ENCODE results near the gene KIF11.
A peak's percentile ranks its signal among the peaks of the same experiment; 100 is the strongest.

KIF11 gene

DNA sequence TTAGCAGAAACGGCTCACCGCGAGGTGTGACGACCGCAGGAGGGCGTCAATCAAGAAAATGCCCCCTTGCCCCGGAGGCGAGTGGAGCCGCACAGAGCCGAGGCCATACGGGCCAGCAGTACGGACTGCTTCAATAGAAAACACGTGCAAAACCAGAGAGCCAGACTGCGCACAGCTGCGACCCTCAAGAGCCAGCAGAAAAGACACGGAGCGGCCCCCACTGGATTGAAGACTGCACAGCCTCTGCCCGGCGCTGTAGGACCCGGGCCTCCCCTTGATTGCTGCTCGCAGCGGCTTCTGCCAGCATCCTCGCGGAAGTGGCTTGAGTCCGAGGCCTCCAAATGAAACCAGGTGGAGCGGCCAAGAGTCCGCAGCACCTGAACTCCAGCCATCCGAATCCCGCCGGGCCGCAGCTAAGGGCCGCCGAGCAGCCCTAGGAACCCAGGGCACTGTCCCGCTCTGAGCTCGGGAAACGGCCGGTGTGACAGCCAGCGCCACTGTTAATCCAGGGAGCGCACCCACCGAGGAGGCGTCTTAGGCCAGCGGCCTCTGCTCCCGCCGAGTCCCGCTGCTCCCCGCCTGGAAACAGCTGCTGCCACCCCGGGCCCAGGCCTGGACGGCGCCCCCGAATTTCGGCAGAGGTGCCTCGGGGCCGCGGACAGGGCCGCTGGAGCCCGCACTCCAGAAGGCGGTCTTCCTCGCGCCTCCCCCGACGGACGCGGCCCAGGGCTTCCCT is 96.2 kb downstream of the KIF11 start:
- DNase-seq: no peak

DNA sequence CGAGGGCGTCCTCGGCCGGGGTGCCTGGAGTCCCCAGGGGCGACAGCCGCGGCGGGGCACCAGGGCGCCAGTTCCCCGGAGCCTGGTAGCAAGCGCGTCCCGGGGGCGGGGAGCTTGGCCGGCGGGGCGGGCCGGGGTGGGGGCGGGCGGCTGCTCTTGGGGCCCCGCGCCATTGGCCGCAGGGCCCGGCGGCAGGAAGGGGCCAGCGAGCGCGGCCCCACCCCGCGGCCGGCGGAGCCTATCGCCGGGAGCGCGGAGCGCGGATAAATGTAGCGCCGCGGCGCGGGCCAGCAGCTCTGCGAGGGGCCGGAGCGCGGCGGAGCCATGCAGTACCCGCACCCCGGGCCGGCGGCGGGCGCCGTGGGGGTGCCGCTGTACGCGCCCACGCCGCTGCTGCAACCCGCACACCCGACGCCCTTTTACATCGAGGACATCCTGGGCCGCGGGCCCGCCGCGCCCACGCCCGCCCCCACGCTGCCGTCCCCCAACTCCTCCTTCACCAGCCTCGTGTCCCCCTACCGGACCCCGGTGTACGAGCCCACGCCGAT is 96.8 kb downstream of the KIF11 start, which contains the start of gene HHEX:
HHEX (plus strand) TSS at position 293 of the 548 bp plus-strand sequence; CDS start at position 325, 32 bp downstream.
- no peak for DNase-seq

DNA sequence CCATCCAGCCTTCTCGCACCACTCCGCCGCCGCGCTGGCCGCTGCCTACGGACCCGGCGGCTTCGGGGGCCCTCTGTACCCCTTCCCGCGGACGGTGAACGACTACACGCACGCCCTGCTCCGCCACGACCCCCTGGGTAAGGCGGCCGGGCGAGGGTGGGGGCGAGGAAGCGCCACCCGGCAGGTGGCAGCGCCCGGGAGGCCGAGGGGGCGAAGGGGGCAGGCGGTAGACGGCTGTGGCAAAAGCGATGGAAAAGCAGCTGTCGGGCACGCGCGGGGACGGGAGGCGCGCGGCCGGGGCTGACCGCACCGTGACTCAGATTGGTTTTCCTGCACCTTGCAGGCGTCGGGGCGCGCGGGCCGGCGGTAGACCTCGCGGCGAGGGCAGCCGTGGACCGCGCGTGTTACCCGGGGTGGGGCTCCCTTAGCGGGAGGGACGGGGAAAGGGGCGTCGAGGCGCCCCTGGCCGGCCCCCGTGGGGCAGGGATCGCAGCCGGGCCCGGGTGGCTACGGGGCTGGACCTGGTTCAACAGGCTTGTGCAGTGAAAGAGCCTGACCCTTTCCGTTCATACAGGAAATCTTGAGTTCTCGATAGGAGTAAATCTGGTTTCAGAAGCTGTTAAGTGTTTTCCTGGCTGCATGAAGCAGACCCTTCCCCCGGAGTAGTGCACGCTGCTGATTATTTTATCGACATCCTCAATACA is 97.4 kb downstream of the KIF11 start:
- DNase-seq: no peak

DNA sequence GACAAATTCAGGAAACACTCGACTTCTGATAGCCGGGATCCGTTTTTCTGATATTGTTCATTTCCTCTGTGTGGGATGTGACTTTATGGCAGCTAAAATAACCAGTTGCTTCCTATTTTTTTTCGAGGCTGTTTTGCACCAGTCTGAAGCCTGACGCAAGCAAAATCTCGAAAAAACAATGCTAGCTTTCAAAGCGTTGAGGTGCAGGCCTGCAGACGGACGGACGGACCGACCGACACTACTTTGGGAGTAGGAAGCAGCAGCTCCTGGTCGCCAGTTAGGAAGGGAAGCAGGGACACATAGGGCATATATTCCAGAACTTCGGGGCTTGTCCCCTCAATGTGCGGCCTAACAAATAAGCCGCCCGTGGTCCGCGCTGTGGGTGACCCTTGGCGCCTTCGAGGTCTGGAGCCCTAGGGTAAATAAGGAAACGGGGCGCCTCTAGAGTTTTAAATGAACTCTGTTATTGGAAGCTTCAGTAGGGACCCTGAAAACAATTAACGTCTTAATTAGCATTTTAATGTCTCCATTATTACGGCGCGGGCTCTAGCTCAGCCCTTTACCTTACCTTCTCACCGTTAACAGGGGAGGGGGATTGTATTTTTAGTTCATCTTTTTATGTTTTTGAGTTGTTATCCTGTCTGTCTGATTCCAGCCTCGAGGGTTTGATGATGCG is 98.1 kb downstream of the KIF11 start:
- no peak for DNase-seq

DNA sequence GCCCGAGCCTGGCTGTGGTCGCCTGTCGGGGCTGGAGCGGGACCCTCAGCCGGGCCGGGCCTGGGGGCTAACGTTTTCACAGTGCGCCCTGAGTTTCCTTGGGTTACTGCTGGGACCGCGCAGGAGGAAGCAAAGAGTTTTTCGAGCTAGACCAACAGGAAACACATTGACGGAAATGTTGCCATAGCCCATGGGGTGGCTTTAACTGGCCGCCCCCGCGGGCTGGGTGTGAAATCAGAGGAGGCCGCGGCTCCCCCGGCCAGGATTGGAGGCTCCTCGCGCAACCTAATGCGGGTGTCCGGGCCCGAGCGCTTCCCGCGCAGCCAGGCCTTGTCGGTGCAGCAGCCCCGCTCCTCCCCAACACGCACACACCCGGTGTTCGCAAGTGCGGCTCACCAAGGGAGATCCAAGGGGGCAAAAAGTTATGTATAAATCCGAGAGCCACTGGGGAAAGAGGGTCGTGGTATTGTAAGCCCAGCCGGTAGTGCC is 98.7 kb downstream of the KIF11 start:
- no peak for DNase-seq

DNA sequence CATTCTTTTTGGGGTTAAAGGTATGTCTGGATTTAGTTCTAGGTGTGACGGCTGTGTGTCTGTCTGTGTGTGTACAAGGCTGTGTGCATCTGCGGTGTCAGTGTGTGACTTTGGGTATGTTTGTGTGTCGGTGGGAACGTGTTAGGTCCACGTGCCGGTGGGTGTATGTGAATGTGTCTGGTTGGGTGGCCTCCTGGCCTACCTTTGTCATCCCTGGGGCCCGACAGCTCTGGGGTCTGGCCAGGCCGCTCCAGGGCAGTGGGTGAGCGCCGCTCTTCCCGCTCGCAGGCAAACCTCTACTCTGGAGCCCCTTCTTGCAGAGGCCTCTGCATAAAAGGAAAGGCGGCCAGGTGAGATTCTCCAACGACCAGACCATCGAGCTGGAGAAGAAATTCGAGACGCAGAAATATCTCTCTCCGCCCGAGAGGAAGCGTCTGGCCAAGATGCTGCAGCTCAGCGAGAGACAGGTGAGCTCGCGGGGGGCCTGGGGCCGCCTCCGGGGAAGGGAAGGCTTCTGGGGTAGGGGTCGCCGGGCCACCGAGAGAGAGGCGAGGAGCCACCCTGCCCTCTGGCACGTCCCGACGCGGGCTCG is 99.2 kb downstream of the KIF11 start:
- no peak for DNase-seq

DNA sequence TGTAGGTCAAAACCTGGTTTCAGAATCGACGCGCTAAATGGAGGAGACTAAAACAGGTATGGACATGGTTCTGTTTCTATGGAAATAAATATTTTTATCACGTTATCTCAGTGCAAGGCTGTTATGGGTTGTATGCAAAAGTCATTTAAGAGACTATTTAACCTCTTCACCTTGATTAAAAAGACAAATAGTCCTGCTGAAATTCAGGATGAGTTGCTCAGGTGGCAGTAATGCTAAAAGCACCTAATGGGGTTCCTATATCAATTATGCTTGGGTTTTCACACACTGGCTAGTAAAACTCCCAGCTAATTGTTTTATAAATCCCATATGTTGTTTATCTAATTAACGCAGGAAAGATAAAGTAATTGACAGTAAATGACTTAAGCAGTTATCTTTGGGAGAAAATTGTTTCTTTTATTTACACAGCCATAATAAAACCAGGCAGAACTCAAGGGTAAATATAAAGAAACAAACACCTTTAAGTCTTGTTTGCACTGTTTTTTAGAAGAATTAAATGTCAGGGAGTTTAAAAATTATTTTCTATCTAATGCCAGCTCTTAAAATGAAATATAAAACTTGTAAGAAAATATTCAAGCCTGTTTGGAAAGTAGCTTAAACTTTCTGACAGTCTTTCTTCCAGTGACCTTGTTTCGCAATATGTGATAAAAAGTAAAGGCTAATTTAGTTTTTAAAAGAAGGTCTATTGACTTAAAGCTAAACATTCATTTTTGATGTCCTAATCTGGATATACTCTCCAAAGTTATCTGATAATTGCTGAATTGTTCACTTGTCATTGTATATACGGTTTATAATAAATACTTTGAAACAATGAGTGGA is 100.0 kb downstream of the KIF11 start:
- peak; percentile 7 for DNase-seq

DNA sequence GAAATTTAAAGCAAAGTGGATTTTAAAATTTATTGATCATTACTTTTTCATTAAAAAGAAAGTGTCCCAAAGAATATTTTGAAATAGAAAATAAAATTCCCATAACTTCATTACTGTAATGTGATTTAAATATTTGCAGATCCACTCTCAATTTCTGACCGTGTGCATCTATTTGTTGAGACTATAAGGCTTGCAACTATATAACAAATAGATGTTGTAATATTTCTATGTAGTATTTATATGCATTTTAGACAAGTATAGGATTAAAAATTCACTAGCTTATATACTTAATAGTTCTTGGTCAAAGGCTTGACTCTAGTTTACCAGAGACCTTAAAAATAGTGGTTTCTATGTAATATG is 100.6 kb downstream of the KIF11 start:
- no peak for DNase-seq

DNA sequence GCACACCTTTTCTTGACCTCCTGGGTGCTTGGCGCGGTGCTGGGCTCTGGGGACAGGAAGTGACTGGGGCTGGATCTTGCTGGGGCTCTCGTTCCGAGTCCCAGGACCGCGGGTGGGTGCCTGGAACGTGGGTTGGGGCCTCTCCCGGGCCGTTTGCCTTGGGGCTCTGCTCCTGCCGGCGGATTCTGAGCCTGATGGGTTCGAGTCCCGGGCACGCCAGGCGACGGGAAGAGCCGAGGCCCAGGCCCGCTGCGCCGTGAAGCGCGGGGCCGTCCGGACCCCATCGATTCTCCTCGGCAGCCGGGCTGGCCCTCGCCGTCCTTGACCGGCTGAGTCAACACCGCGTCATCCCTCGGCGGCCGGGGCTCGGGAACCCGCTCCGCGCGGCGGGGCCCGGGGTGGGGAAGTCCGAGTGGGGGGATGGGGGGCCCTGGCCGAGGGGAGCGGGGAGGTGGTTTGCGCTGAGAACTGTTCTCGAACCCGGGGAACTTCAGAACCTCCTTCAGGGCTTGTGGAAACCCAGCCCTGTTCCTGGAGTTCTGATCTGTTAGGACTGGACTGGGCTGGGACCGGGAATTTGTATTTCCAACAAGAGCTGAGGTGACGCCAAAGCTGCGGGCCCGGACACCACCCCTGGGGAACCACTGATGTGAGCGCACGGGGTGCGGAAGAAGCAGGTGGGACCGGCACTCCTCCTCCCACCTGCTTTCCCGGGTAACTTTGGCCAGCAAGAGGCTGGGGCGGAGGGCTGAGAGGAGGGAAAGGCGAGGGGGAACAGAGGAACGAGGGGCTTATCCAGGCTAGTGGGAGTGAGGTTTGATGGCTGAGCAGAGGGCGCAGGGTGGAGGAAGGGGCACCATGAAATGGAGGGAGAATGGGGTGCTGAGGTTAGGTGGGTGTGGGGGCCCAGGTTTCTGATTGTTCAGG is 103.0 kb downstream of the KIF11 start:
- DNase-seq: no peak

DNA sequence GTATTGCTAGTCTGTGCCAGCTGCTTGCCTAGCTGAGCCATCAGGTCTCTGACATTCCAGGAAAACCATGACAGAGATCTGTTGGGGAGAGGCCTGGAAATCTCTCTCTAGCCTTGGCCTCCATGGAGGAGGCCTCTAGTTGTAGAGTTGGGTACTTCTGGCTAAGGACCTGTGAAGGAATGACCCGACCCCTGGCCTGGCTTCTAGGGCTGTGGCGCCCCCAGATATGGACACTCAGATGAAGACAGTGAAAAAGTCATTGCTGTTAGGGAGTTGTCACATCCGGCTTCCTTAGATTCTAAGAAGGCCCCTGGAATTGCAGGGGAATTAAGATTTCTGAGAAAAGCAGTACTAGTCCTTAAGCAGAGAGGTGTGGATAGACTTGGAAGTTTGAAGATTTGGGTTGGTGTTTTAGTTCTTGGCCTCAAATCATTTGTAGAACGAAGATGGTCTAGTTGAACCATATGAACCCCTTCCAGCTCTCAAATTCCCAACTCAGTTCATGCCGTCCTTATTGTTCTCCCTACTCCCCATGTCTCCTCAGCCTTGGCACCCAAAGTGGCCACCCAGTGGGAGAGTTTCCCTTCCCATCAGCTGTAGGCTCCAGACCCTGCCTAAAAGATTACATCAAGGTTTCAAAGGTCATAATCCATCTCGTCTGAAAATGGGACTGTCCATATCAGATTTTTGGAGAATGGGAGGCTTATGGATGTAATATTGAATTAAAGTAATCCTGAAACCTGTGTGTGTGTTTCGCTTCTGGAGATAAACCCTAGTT is 103.9 kb downstream of the KIF11 start:
- no peak for DNase-seq

DNA sequence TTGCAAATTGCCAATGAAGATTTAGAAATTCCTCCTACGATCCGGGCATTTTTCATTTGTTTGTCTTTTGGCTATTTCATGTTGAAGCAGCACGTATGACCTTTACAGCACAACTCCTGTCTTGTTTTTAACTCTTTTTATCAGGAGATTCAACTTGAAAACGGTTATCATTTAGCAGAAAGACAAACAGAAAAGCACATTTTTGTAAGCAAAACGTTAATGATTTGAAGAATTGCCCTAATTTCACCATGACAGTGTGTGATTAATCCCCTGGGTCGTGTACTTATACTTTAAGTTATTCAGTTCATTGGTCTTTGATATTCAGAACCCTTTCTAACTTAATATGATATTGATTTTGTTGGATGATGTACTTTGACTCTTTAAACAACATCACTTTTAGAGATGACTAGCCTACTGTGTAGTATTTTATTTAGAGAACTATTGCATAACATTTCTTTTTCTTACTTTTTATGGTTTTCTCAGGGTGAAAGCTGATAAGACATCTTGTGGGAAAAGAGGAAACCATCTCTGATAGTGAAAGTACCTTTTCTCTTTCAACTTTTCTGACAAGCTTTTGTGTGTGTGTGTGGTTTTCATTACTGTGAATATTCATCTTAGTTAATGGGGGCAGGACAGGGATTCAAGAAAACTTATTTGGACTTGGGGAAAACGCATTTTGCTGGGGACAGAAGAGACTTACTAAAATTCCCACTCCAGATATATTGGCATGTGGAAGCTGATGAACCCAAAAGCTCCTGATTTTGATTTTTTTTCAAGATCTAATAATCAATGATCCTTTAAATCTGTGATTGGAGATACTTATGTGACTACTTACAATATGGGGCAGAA is 105.0 kb downstream of the KIF11 start:
- DNase-seq: no peak

DNA sequence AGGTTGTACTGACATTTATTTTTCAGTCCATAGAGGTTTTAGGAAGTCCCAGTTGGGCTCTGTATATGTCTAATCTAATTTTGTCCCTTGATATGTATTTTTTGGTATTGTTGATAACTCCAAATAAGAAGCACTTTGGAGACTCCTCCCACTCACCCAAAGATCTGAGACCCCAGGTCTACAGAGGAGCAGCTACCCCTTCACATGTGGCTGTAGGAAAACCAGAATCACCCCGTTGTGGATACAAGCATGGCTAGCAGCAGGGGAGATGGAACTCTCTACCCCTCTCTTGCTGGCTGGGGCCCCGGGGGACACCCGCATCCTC is 106.2 kb downstream of the KIF11 start:
- no peak for DNase-seq

DNA sequence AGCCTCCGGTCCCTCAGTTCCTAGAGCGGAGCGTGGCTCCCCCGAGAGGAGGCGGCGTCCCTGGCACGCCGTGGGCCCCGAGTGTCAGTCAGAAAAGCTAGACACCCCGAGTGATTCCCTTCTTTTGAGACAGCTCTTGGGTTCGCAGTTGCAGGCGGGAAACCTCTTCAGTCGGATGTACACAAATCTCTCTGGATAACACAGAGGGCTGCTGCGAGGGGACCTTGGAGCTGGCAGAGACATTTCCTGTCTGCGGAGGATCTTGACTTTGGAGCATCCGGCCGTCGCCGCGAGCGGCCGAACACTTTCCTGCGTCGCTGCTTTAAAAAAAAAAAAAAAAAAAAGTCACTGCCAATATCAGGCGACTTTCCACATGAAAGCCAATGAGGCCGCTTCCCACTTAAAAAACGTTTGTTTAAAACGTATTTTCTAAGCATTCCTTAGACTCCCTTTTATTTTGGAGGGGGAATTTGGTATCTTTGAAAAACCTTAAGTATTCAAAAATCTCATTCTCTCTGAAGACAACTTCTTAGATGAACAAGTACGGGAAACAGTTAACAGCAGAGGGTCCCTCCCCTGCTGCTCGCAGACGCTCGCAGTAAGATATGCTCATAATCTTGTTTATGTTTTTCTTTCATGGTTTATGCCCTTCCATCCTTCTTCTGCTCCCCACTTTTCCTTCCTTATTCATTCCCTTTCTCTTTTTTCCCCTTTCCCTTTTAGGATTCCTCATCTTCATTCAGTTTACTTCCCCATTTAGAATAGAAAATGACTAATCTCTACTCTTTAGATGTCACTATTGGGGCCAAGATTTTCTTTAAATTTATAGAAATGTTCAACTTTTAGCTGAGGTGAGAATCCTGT is 106.8 kb downstream of the KIF11 start:
- no peak for DNase-seq

DNA sequence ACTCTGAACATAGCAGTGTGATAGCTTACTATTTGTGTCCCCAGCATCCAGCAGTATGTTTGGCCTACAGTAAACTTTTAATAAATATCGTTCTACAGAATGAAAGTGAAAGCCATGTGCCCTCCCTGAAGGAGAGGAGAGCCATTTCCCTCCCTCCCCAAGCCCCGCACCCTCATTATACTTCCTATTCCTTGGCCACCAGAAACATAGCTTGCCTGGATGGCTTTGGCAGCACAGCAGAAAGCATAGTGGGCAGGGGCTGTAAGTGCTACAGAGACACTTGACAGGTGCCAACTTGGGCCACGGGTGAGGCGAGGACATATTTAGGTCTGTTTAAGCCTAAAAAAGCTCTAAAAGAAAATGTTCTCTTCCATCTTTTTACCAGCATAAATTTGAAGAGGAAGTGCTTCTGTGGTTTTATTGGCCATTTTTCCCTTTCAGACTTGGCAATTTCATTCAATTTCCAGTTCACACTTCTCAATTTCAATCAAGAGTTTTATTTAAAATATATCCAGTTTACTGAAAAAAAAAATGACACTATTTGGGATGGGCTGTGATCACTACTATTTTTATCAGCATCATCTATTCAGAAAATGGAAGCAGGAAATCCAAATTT is 109.5 kb downstream of the KIF11 start:
- DNase-seq: no peak

All from NCI-H1417 treated with DMSO at 0.1 percent for 48 hours (cell line).